ENCODE measurements around the gene PCDHGA11. TPM values are rescaled to one million over a fixed set of nuclear protein-coding genes. Genes with fewer than 3 reads are reported as not detected.

The PCDHGA11 gene
- total and polyA plus RNA-seq, 2 donors from 2014 or later = 0.37 to 3.6 TPM

- H3K27me3 ChIP-seq (ENCODE audit: control insufficient read depth, insufficient read depth, low read length) = no peaks in the 10 kb centered on the region
- no peak for FAIRE-seq
- intact Hi-C loops (cut with DNase I) = no loop called here
Observed at GRCh38 chr5:141440341-141440740, 19.5 kb downstream of the PCDHGA11 start.

GRCh38 chr5:141441571-141442170, 20.8 kb downstream of the PCDHGA11 start:
- FAIRE-seq (no peak), DNase-seq (no peak)
- no peak overlapping the region for H3K27ac ChIP-seq (ENCODE audit: low read depth in 2 of 2, low read length in 2 of 2)
- H3K27me3 ChIP-seq (ENCODE audit: control insufficient read depth, insufficient read depth, low read length) = no peaks in the 10 kb centered on the region
- no peak overlapping the region for H3K4me3 ChIP-seq (ENCODE audit: low read length in 3 of 3)
- no peak overlapping the region for H3K9ac ChIP-seq (ENCODE audit: low read length in 3 of 3)
- TF ChIP-seq CTCF (IDR thresholded peaks at IDR 0.05; ENCODE audit: borderline replicate concordance, extremely low read depth, insufficient read depth) = no peak
- H3K4me1 ChIP-seq (ENCODE audit: control insufficient read depth in 2 of 3, insufficient read depth in 2 of 3, low read depth in 1 of 3, low read length in 3 of 3) = no peaks in the 10 kb centered on the region
- peaks cover 3 to 23% (median 5%) of the 10 kb centered on the region in 3 donors for H3K9me3 ChIP-seq (ENCODE audit: control insufficient read depth in 2 of 3, insufficient read depth in 1 of 3, low read length in 3 of 3)
- intact Hi-C loops (cut with DNase I) = no loop called here
- no peaks in the 10 kb centered on the region for H3K36me3 ChIP-seq (ENCODE audit: control insufficient read depth in 2 of 3, insufficient read depth in 3 of 3, low read length in 3 of 3)

More at GRCh38 chr5:141440341-141440740, 19.5 kb downstream of the PCDHGA11 start:
- H3K4me1 ChIP-seq (ENCODE audit: control insufficient read depth in 2 of 3, insufficient read depth in 2 of 3, low read depth in 1 of 3, low read length in 3 of 3) = no peaks in the 10 kb centered on the region
- TF ChIP-seq CTCF (IDR thresholded peaks at IDR 0.05; ENCODE audit: borderline replicate concordance, extremely low read depth, insufficient read depth) = no peak
- DNase-seq = no peak
- no peak overlapping the region for H3K27ac ChIP-seq (ENCODE audit: low read depth in 2 of 2, low read length in 2 of 2)
- no peak overlapping the region for H3K9ac ChIP-seq (ENCODE audit: low read length in 3 of 3)
- H3K9me3 ChIP-seq (ENCODE audit: control insufficient read depth in 2 of 3, insufficient read depth in 1 of 3, low read length in 3 of 3) = peaks cover 3 to 31% (median 11%) of the 10 kb centered on the region in 3 donors
- no peaks in the 10 kb centered on the region for H3K36me3 ChIP-seq (ENCODE audit: control insufficient read depth in 2 of 3, insufficient read depth in 3 of 3, low read length in 3 of 3)
- H3K4me3 ChIP-seq (ENCODE audit: low read length in 3 of 3) = no peak overlapping the region

- no peaks in the 10 kb centered on the region for H3K4me1 ChIP-seq (ENCODE audit: control insufficient read depth in 2 of 3, insufficient read depth in 2 of 3, low read depth in 1 of 3, low read length in 3 of 3)
- no peak overlapping the region for H3K9ac ChIP-seq (ENCODE audit: low read length in 3 of 3)
- H3K9me3 ChIP-seq (ENCODE audit: control insufficient read depth in 2 of 3, insufficient read depth in 1 of 3, low read length in 3 of 3) = no peaks in the 10 kb centered on the region
- no peaks in the 10 kb centered on the region for H3K27me3 ChIP-seq (ENCODE audit: control insufficient read depth, insufficient read depth, low read length)
- H3K27ac ChIP-seq (ENCODE audit: low read depth in 2 of 2, low read length in 2 of 2) = no peak overlapping the region
- no peak for DNase-seq
- H3K4me3 ChIP-seq (ENCODE audit: low read length in 3 of 3) = no peak overlapping the region
- no peak for TF ChIP-seq CTCF (IDR thresholded peaks at IDR 0.05; ENCODE audit: borderline replicate concordance, extremely low read depth, insufficient read depth)
- no peak for FAIRE-seq
- no peaks in the 10 kb centered on the region for H3K36me3 ChIP-seq (ENCODE audit: control insufficient read depth in 2 of 3, insufficient read depth in 3 of 3, low read length in 3 of 3)
- intact Hi-C loops (cut with DNase I) = no loop called here
Observed at GRCh38 chr5:141465351-141465750, 44.5 kb downstream of the PCDHGA11 start.

Other genes with a start within 250 kb of the PCDHGA11 start
Only the 30 nearest of the 37 such genes appear.
- gene PCDHB12, start 212.3 kb upstream of the PCDHGA11 start, total RNA-seq = 2.5 TPM
- gene PCDHB12, start 212.3 kb upstream of the PCDHGA11 start, polyA plus RNA-seq (ENCODE audit: insufficient read depth, low read depth, low replicate concordance) = 0.77 TPM
- 5.9 TPM for gene PCDHB13, start 207.1 kb upstream of the PCDHGA11 start, total RNA-seq
- 0.86 TPM for gene PCDHB13, start 207.1 kb upstream of the PCDHGA11 start, polyA plus RNA-seq (ENCODE audit: insufficient read depth, low read depth, low replicate concordance)
- 6.2 TPM for gene PCDHB14, start 197.7 kb upstream of the PCDHGA11 start, total RNA-seq
- gene PCDHB14, start 197.7 kb upstream of the PCDHGA11 start, polyA plus RNA-seq (ENCODE audit: insufficient read depth, low read depth, low replicate concordance) = 2.0 TPM
- 6.0 TPM for gene PCDHB15, start 175.7 kb upstream of the PCDHGA11 start, total RNA-seq
- 1.8 TPM for gene PCDHB15, start 175.7 kb upstream of the PCDHGA11 start, polyA plus RNA-seq (ENCODE audit: insufficient read depth, low read depth, low replicate concordance)
- 0.94 TPM for gene SLC25A2, start 117.0 kb upstream of the PCDHGA11 start, total RNA-seq
- gene SLC25A2, start 117.0 kb upstream of the PCDHGA11 start, polyA plus RNA-seq (ENCODE audit: insufficient read depth, low read depth, low replicate concordance) = not detected
- gene TAF7, start 100.3 kb upstream of the PCDHGA11 start, total RNA-seq = 73.5 TPM
- 71.3 TPM for gene TAF7, start 100.3 kb upstream of the PCDHGA11 start, polyA plus RNA-seq (ENCODE audit: insufficient read depth, low read depth, low replicate concordance)
- 0.69 TPM for gene PCDHGA1, start 90.5 kb upstream of the PCDHGA11 start, total RNA-seq
- 0.19 TPM for gene PCDHGA1, start 90.5 kb upstream of the PCDHGA11 start, polyA plus RNA-seq (ENCODE audit: insufficient read depth, low read depth, low replicate concordance)
- gene PCDHGA2, start 82.3 kb upstream of the PCDHGA11 start, total RNA-seq = 4.7 TPM
- 0.73 TPM for gene PCDHGA2, start 82.3 kb upstream of the PCDHGA11 start, polyA plus RNA-seq (ENCODE audit: insufficient read depth, low read depth, low replicate concordance)
- gene PCDHGA3, start 77.2 kb upstream of the PCDHGA11 start, total RNA-seq = 4.0 TPM
- 0.22 TPM for gene PCDHGA3, start 77.2 kb upstream of the PCDHGA11 start, polyA plus RNA-seq (ENCODE audit: insufficient read depth, low read depth, low replicate concordance)
- gene PCDHGB1, start 71.0 kb upstream of the PCDHGA11 start, total RNA-seq = 2.9 TPM
- 0.37 TPM for gene PCDHGB1, start 71.0 kb upstream of the PCDHGA11 start, polyA plus RNA-seq (ENCODE audit: insufficient read depth, low read depth, low replicate concordance)
- gene PCDHGA4, start 66.0 kb upstream of the PCDHGA11 start, total RNA-seq = 3.9 TPM
- gene PCDHGA4, start 66.0 kb upstream of the PCDHGA11 start, polyA plus RNA-seq (ENCODE audit: insufficient read depth, low read depth, low replicate concordance) = 0.13 TPM
- gene PCDHGB2, start 61.1 kb upstream of the PCDHGA11 start, total RNA-seq = 4.0 TPM
- not detected for gene PCDHGB2, start 61.1 kb upstream of the PCDHGA11 start, polyA plus RNA-seq (ENCODE audit: insufficient read depth, low read depth, low replicate concordance)
- 2.8 TPM for gene PCDHGA5, start 56.9 kb upstream of the PCDHGA11 start, total RNA-seq
- not detected for gene PCDHGA5, start 56.9 kb upstream of the PCDHGA11 start, polyA plus RNA-seq (ENCODE audit: insufficient read depth, low read depth, low replicate concordance)
- gene PCDHGB3, start 50.8 kb upstream of the PCDHGA11 start, total RNA-seq = 4.4 TPM
- gene PCDHGB3, start 50.8 kb upstream of the PCDHGA11 start, polyA plus RNA-seq (ENCODE audit: insufficient read depth, low read depth, low replicate concordance) = 0.15 TPM
- 7.2 TPM for gene PCDHGA6, start 47.2 kb upstream of the PCDHGA11 start, total RNA-seq
- gene PCDHGA6, start 47.2 kb upstream of the PCDHGA11 start, polyA plus RNA-seq (ENCODE audit: insufficient read depth, low read depth, low replicate concordance) = 0.34 TPM
- gene PCDHGA7, start 38.3 kb upstream of the PCDHGA11 start, total RNA-seq = 4.1 TPM
- 0.49 TPM for gene PCDHGA7, start 38.3 kb upstream of the PCDHGA11 start, polyA plus RNA-seq (ENCODE audit: insufficient read depth, low read depth, low replicate concordance)
- gene PCDHGB4, start 33.4 kb upstream of the PCDHGA11 start, total RNA-seq = 6.1 TPM
- 1.0 TPM for gene PCDHGB4, start 33.4 kb upstream of the PCDHGA11 start, polyA plus RNA-seq (ENCODE audit: insufficient read depth, low read depth, low replicate concordance)
- gene PCDHGA8, start 28.4 kb upstream of the PCDHGA11 start, total RNA-seq = 1.8 TPM
- gene PCDHGA8, start 28.4 kb upstream of the PCDHGA11 start, polyA plus RNA-seq (ENCODE audit: insufficient read depth, low read depth, low replicate concordance) = 0.09 TPM
- gene PCDHGB5, start 23.1 kb upstream of the PCDHGA11 start, total RNA-seq = 12.3 TPM
- 0.82 TPM for gene PCDHGB5, start 23.1 kb upstream of the PCDHGA11 start, polyA plus RNA-seq (ENCODE audit: insufficient read depth, low read depth, low replicate concordance)
- gene PCDHGA9, start 18.3 kb upstream of the PCDHGA11 start, total RNA-seq = 7.6 TPM
- gene PCDHGA9, start 18.3 kb upstream of the PCDHGA11 start, polyA plus RNA-seq (ENCODE audit: insufficient read depth, low read depth, low replicate concordance) = 0.54 TPM
- gene PCDHGB6, start 13.0 kb upstream of the PCDHGA11 start, total RNA-seq = 7.5 TPM
- 0.22 TPM for gene PCDHGB6, start 13.0 kb upstream of the PCDHGA11 start, polyA plus RNA-seq (ENCODE audit: insufficient read depth, low read depth, low replicate concordance)
- 5.1 TPM for gene PCDHGA10, start 8.1 kb upstream of the PCDHGA11 start, total RNA-seq
- 0.47 TPM for gene PCDHGA10, start 8.1 kb upstream of the PCDHGA11 start, polyA plus RNA-seq (ENCODE audit: insufficient read depth, low read depth, low replicate concordance)
- gene PCDHGB7, start 3.4 kb upstream of the PCDHGA11 start, total RNA-seq = 15.1 TPM
- 1.0 TPM for gene PCDHGB7, start 3.4 kb upstream of the PCDHGA11 start, polyA plus RNA-seq (ENCODE audit: insufficient read depth, low read depth, low replicate concordance)
- gene PCDHGA12, start 9.5 kb downstream of the PCDHGA11 start, total RNA-seq = 4.0 TPM
- gene PCDHGA12, start 9.5 kb downstream of the PCDHGA11 start, polyA plus RNA-seq (ENCODE audit: insufficient read depth, low read depth, low replicate concordance) = 0.24 TPM
- 51.5 TPM for gene PCDHGC3, start 54.9 kb downstream of the PCDHGA11 start, total RNA-seq
- gene PCDHGC3, start 54.9 kb downstream of the PCDHGA11 start, polyA plus RNA-seq (ENCODE audit: insufficient read depth, low read depth, low replicate concordance) = 41.0 TPM
- gene PCDHGC4, start 64.0 kb downstream of the PCDHGA11 start, total RNA-seq = 1.5 TPM
- not detected for gene PCDHGC4, start 64.0 kb downstream of the PCDHGA11 start, polyA plus RNA-seq (ENCODE audit: insufficient read depth, low read depth, low replicate concordance)
- 1.4 TPM for gene PCDHGC5, start 68.0 kb downstream of the PCDHGA11 start, total RNA-seq
- gene PCDHGC5, start 68.0 kb downstream of the PCDHGA11 start, polyA plus RNA-seq (ENCODE audit: insufficient read depth, low read depth, low replicate concordance) = not detected
- gene DIAPH1, start 197.9 kb downstream of the PCDHGA11 start, total RNA-seq = 156 TPM
- 60.6 TPM for gene DIAPH1, start 197.9 kb downstream of the PCDHGA11 start, polyA plus RNA-seq (ENCODE audit: insufficient read depth, low read depth, low replicate concordance)
- gene HDAC3, start 215.8 kb downstream of the PCDHGA11 start, total RNA-seq = 44.7 TPM
- 47.5 TPM for gene HDAC3, start 215.8 kb downstream of the PCDHGA11 start, polyA plus RNA-seq (ENCODE audit: insufficient read depth, low read depth, low replicate concordance)
- 3.0 TPM for gene RELL2, start 215.9 kb downstream of the PCDHGA11 start, total RNA-seq
- 8.2 TPM for gene RELL2, start 215.9 kb downstream of the PCDHGA11 start, polyA plus RNA-seq (ENCODE audit: insufficient read depth, low read depth, low replicate concordance)

All from kidney (tissue), 14 donors.